DOHH2 (cell line): ENCODE results near the gene ANKS1B.

ENCODE experiments used
- CTCF ChIP-seq: fragments of 200-600 bp; sonication (generic); IDR thresholded peaks from one replicate; pipeline ENCODE4 v1.5.1; 2014; ENCODE audit warnings: antibody characterized with exemption, mild to moderate bottlenecking, low read depth, low read length; ENCODE audit not compliant: poor library complexity, severe bottlenecking
- EZH2phosphoT487 ChIP-seq: fragments of 200-600 bp; sonication (generic); IDR thresholded peaks from 2 replicates; pipeline ENCODE4 v1.6.1; 2017; ENCODE audit warnings: borderline replicate concordance, mild to moderate bottlenecking, antibody characterized with exemption, low read length, moderate library complexity, mixed read lengths

GRCh38 chr12:99713946-99714520, 270.7 kb downstream of the ANKS1B start:
- no peak for TF ChIP-seq CTCF
- no peak for TF ChIP-seq EZH2phosphoT487
